Psoas muscle (tissue), 8 donors: ENCODE data around the gene APOL3. TPM values are rescaled to one million over a fixed set of nuclear protein-coding genes. Genes with fewer than 3 reads are reported as not detected.
A peak's percentile ranks its signal among the peaks of the same experiment; 100 is the strongest.
"Not testable (repeated sequence)": the region's sequence is repeated elsewhere in the genome, so short reads cannot be mapped to it uniquely, and the experiment has no call there.

Experiments used
- ATAC-seq, 4 donors: fragments of 200-7000 bp; cut with Tn5 transposase; one replicate each; pipeline ENCODE4 v1.9.1; 2020; ENCODE audit warnings: moderate library complexity in 3 of 4, mild to moderate bottlenecking in 2 of 4
- DNase-seq, 2 donors: peaks; one replicate each; pipeline ENCODE4 v3.0.0-alpha.2; 2020
- H3K27ac ChIP-seq: fragments of 200-600 bp; one replicate; pipeline ENCODE4 v1.8.0; 2022
- H3K27me3 ChIP-seq, 3 donors: fragments of 200-600 bp in 1 of 3; one replicate each; pipeline versions ENCODE4 v1.6.1 to v1.8.0; 2013 to 2022; ENCODE audit warnings: low read length in 2 of 3, mild to moderate bottlenecking in 2 of 3, moderate library complexity in 1 of 3; ENCODE audit not compliant: insufficient read depth in 3 of 3
- H3K36me3 ChIP-seq, 2 donors: fragments of 200-600 bp in 1 of 2; one replicate each; pipeline versions ENCODE4 v1.6.1 to v1.8.0; 2013 to 2022; ENCODE audit warnings: low read depth in 1 of 2, mild to moderate bottlenecking in 1 of 2, moderate library complexity in 1 of 2; ENCODE audit not compliant: insufficient read depth in 1 of 2
- H3K4me1 ChIP-seq: fragments of 200-600 bp; one replicate; pipeline ENCODE4 v1.8.0; 2022
- H3K4me3 ChIP-seq: fragments of 200-600 bp; one replicate; pipeline ENCODE4 v1.8.0; 2022; ENCODE audit warnings: mild to moderate bottlenecking
- H3K9me3 ChIP-seq: fragments of 200-600 bp; one replicate; pipeline ENCODE4 v1.8.0; 2022
- WGBS, 3 donors: extraction: QIAGEN DNeasy Blood & Tissue Kit; methylation state at CpG; one replicate each; pipeline versions ENCODE4 v1.1.6 to v1.1.7; 2013; 5-methylcytosine and 5-hydroxymethylcytosine counted together
- intact Hi-C, 2 donors: fragments of 100-400 bp; cut with DNase I; formaldehyde crosslinking; loops; one replicate each; pipeline versions ENCODE4 v1.11.0 to v1.14.2; 2022
- polyA plus RNA-seq, 3 donors: library from polyadenylated mRNA; stranded (reverse); fragments of 200-250 nt; gene quantifications; one replicate each; pipeline ENCODE4 v1.2.3, GENCODE V29; 2013
- total RNA-seq, 4 donors: library from RNA; stranded (reverse); fragmentation: NEBNext Ultra II Directional in 2 of 4; extraction: Animal tissue kit (Norgen Biotek cat#: 25700) in 2 of 4; gene quantifications; one replicate each; pipeline versions ENCODE4 v1.2.1 to v1.2.4, GENCODE V29; 2021 to 2023
- TF ChIP-seq, protein P1 (sequence below): fragments of 200-600 bp; IDR thresholded peaks from one replicate; pipeline ENCODE4 v1.8.0; 2022; ENCODE audit warnings: antibody characterized with exemption
- donor health status: healthy with polysubstance abuse.
- donor health status: DM: no; HTN: no; CAD: no; lungs with moderate emphysema.
- donor health status: Bipolar disorder and iron deficiency.
- donor health status: healthy.
- donor health status: DM: yes; HTN: yes; CAD: no.
- donor health status: DM: no; HTN: no; CAD: no.
- donor health status: DM: no; HTN: no; CAD: no.
- donor health status: DM: yes; HTN: yes; CAD: no.

The APOL3 gene
- total and polyA plus RNA-seq, 7 donors, result 11.1 to 24.1 (median 15.3) TPM

DNA sequence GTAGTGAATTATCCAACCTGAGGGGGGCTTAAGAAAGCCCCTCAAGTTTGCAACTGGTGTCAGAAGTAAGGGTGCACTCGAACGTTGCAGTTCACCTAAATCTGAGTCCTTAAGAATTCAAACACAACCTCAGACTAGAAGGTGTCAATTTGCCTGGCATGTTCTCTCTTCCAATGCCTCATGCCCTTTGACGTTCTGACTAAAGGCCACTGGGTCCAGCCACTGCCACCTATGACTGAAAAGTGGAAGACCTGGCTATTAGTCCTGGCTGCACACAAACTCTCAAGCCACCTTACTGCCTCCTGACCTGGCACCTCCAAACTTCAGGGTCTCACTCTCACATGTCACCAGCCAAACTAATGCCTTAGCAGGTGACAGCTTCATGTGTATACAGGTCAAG, 33.0 kb upstream of the APOL3 start:
- 57 to 70% (median 69%) methylated on average over 3 of the region's 3 CpGs for WGBS, 3 donors
- H3K4me1 ChIP-seq, result peaks cover 17% of the 10 kb centered on the region
- TF ChIP-seq, protein P1, sequence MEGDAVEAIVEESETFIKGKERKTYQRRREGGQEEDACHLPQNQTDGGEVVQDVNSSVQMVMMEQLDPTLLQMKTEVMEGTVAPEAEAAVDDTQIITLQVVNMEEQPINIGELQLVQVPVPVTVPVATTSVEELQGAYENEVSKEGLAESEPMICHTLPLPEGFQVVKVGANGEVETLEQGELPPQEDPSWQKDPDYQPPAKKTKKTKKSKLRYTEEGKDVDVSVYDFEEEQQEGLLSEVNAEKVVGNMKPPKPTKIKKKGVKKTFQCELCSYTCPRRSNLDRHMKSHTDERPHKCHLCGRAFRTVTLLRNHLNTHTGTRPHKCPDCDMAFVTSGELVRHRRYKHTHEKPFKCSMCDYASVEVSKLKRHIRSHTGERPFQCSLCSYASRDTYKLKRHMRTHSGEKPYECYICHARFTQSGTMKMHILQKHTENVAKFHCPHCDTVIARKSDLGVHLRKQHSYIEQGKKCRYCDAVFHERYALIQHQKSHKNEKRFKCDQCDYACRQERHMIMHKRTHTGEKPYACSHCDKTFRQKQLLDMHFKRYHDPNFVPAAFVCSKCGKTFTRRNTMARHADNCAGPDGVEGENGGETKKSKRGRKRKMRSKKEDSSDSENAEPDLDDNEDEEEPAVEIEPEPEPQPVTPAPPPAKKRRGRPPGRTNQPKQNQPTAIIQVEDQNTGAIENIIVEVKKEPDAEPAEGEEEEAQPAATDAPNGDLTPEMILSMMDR, result no peak
- DNase-seq (no peak), ATAC-seq (no peak)
- no peaks in the 10 kb centered on the region for H3K27me3 ChIP-seq
- intact Hi-C loops, result loop anchor here (5.0 to 10.0 kb wide), 2 partner anchors 84 to 291 kb away; partner anchors contain the start of gene TXN2 (in 1 of the 2)
- no peak overlapping the region for H3K27ac ChIP-seq
- no peaks in the 10 kb centered on the region for H3K36me3 ChIP-seq
- H3K9me3 ChIP-seq, result no peaks in the 10 kb centered on the region
- H3K4me3 ChIP-seq, result no peak overlapping the region

DNA sequence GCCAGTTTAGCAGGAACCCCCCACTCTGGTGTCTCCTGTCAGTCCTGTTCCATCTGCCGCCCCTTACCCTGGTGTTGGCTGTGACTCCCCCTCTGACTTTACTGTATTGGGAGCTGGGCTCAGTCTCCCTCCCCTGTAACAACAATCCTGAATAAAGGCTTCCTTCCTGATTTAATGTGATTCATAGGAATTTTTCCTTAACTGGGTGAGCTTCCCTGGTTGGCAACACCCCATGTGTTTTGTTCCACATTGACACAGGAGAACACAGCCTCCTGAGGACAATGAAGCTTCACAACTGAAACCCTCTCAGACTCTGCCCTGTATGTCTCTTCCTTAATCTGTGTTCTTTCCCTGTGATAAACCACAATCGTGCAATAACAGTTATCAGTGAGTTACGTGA, 32.6 kb upstream of the APOL3 start:
- intact Hi-C loops, result loop anchor here (5.0 to 10.0 kb wide), 2 partner anchors 84 to 292 kb away; partner anchors contain the start of gene TXN2 (in 1 of the 2)
- TF ChIP-seq, protein P1, result no peak

DNA sequence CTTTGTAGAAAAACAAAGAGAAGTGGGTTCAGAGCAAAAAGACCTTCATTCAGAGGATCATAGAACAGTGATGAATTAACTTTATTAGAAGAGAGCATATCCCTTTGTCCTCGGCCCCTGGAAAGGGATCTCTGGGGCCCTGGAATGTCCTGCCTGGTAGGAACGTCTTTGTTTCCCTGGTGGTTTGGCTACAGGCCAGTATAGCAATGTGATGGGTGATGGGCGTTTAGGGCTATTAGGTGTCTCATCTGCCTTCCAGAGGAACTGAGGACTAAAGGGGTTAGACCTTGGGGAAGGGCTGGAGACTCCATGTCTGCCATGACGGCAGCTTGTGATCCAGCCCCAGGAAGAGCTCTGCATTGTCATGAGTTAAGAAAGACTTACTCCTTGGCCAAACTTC, 32.0 kb upstream of the APOL3 start:
- no peaks in the 10 kb centered on the region for H3K27me3 ChIP-seq
- no peaks in the 10 kb centered on the region for H3K36me3 ChIP-seq
- intact Hi-C loops, result loop anchor here (5.0 to 10.0 kb wide), 2 partner anchors 85 to 292 kb away; partner anchors contain the start of gene TXN2 (in 1 of the 2)
- TF ChIP-seq, protein P1, result no peak
- peak overlapping the region; percentile 79 for H3K27ac ChIP-seq
- DNase-seq, result no peak
- no peak overlapping the region for H3K4me3 ChIP-seq
- peaks cover 15% of the 10 kb centered on the region for H3K4me1 ChIP-seq
- ATAC-seq, result no peak
- 44 to 60% (median 47%) methylated on average over 4 of the region's 4 CpGs for WGBS, 3 donors
- no peaks in the 10 kb centered on the region for H3K9me3 ChIP-seq

More for the DNA sequence above, 32.6 kb upstream of the APOL3 start:
- no peak overlapping the region for H3K27ac ChIP-seq
- no peaks in the 10 kb centered on the region for H3K9me3 ChIP-seq
- no peaks in the 10 kb centered on the region for H3K36me3 ChIP-seq
- H3K4me3 ChIP-seq, result no peak overlapping the region
- peaks cover 15% of the 10 kb centered on the region for H3K4me1 ChIP-seq
- WGBS, 3 donors, result 82 to 84% (median 82%) methylated on average over 3 of the region's 3 CpGs
- DNase-seq, result no peak
- no peaks in the 10 kb centered on the region for H3K27me3 ChIP-seq
- ATAC-seq, result no peak

DNA sequence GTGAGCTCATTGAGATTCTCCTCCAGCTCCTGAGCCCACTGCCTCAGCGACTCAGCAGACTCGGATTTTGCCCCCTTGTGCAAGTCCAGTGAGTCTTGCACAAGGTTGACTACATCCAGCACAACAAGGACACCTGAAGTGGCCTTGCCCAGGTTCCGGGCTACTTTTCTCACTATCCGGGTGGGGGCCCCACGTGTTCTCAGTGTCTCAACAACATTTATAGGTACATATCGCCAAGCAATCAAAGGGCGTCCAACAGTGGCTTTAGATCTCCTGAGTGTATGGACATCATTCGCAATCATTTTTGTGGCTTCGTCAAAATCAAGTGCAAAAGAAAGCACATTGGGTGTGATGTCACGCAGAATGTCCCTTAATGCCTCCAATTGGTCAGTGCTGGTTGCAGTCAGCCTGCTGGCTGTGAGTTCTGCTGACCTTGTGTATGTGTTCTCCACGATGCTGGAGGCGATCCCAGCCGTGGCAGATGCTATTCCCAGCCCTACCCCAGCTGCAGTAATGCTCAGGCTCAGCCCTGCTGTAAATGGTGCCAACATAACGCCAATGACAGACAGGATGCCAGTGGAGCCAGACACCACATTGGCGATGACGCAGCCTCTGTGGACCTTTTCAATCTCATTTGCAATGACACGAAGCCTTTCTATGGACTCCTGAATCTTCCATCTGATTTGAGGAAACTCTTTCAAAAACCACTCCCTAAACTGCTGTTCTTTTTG, 30.7 kb upstream of the APOL3 start:
- peak; percentile 75 to 92 for DNase-seq
- ATAC-seq, result peak; percentile 94 to 98 (median 97)
- peak overlapping the region; percentile 79 for H3K27ac ChIP-seq
- no peaks in the 10 kb centered on the region for H3K36me3 ChIP-seq
- H3K4me3 ChIP-seq, result no peak overlapping the region
- no peaks in the 10 kb centered on the region for H3K27me3 ChIP-seq
- H3K4me1 ChIP-seq, result peaks cover 12% of the 10 kb centered on the region
- intact Hi-C loops, result loop anchor here (5.0 to 10.0 kb wide), 2 partner anchors 86 to 294 kb away; partner anchors contain the start of gene TXN2 (in 1 of the 2)
- no peaks in the 10 kb centered on the region for H3K9me3 ChIP-seq
- TF ChIP-seq, protein P1, result no peak
- WGBS, 3 donors, result 46 to 57% (median 51%) methylated on average over 17 of the region's 17 CpGs

DNA sequence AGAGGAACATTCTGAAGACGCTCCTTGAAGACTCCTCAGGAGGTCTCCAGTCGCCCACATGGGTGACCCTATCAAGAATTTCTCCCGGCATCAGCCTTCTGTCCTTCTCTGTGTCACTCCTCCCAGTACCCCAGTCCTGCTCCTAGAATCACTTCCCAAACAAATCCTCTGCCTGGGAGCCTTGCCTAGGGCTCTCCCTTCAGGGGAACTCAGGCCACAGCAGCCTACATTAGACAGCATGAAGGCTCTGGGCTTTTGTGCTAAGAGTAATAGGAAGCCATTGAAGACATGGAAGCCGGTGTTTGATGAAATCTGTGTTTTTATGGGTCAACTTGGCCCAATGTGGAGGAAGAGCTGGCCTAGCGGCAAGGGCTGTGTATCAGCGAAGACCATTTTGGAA, 27.3 kb upstream of the APOL3 start:
- H3K4me3 ChIP-seq, H3K36me3 ChIP-seq, H3K27me3 ChIP-seq, H3K9me3 ChIP-seq, H3K27ac ChIP-seq, H3K4me1 ChIP-seq, DNase-seq, intact Hi-C loops, ATAC-seq: not testable (repeated sequence)
- 95 to 97% (median 97%) methylated on average over 3 of the region's 6 CpGs for WGBS, 3 donors
